Fibroblast of pulmonary artery (primary cell): ENCODE data around the gene MGLL.

ENCODE experiments used
- DNase-seq: peaks from one replicate; pipeline ENCODE4 v3.0.0-alpha.2; 2010; ENCODE audit warnings: low read depth
- H3K4me3 ChIP-seq: replicated peaks from 2 replicates; pipeline ENCODE4 v1.5.1; 2011; ENCODE audit warnings: low read depth, mild to moderate bottlenecking, control low read depth, low read length, moderate library complexity
- TF ChIP-seq, protein P1 (sequence below): IDR thresholded peaks from 2 replicates; pipeline ENCODE4 v1.5.1; 2011; ENCODE audit warnings: mild to moderate bottlenecking, control low read depth, low read length, inconsistent platforms; ENCODE audit errors: missing control alignments

Gene MGLL

DNA sequence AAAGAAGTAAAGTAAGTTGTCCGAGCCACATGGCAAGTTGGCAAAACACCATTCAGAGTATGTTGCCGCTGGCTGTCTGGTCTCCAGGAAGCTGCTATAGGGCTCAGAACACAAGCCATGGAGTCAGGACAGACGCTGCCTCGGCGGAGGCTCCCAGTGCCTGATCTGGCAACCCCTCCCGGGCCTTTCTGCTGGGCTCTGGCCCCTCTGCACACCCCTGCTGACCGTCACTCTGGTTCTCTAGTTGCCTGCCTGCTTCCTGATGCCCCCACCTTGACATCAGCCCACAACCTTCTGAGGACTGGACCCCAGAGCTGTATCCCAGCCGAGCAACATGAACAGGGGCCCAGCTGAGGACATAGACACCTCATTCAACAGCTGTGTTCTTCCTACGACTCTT is 39.1 kb downstream of the MGLL start:
- TF ChIP-seq, protein P1, sequence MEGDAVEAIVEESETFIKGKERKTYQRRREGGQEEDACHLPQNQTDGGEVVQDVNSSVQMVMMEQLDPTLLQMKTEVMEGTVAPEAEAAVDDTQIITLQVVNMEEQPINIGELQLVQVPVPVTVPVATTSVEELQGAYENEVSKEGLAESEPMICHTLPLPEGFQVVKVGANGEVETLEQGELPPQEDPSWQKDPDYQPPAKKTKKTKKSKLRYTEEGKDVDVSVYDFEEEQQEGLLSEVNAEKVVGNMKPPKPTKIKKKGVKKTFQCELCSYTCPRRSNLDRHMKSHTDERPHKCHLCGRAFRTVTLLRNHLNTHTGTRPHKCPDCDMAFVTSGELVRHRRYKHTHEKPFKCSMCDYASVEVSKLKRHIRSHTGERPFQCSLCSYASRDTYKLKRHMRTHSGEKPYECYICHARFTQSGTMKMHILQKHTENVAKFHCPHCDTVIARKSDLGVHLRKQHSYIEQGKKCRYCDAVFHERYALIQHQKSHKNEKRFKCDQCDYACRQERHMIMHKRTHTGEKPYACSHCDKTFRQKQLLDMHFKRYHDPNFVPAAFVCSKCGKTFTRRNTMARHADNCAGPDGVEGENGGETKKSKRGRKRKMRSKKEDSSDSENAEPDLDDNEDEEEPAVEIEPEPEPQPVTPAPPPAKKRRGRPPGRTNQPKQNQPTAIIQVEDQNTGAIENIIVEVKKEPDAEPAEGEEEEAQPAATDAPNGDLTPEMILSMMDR: no peak
- no peak for DNase-seq
- H3K4me3 ChIP-seq: no peak overlapping the region

DNA sequence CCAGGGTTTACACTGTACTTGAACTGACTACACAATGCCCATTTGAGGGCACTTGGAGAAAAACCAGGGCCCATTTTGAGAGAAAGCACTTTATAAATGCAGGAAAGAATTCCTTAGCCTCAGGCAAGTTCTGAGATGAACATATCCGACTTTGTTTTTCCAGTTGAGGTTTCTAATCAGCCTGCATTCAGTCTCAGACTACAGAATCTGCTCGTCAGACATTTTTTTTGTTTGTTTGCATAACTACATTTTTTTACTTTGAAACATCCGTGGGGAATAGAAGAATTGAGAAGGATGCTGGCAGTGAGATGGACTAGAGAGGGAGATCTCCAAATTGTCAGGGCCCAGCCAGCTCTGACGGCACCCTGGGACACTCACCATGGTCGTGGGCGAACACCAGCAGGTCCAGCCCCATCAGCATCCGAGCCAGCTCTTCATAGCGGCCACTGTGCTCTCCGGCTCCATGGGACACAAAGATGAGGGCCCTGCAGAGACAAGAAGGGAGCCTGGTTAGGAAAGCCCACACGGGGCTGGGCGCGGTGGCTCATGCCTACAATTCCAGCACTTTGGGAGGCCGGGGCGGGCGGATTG is 40.8 kb downstream of the MGLL start:
- H3K4me3 ChIP-seq: no peak overlapping the region
- TF ChIP-seq, protein P1: no peak
- DNase-seq: peak; percentile 49

DNA sequence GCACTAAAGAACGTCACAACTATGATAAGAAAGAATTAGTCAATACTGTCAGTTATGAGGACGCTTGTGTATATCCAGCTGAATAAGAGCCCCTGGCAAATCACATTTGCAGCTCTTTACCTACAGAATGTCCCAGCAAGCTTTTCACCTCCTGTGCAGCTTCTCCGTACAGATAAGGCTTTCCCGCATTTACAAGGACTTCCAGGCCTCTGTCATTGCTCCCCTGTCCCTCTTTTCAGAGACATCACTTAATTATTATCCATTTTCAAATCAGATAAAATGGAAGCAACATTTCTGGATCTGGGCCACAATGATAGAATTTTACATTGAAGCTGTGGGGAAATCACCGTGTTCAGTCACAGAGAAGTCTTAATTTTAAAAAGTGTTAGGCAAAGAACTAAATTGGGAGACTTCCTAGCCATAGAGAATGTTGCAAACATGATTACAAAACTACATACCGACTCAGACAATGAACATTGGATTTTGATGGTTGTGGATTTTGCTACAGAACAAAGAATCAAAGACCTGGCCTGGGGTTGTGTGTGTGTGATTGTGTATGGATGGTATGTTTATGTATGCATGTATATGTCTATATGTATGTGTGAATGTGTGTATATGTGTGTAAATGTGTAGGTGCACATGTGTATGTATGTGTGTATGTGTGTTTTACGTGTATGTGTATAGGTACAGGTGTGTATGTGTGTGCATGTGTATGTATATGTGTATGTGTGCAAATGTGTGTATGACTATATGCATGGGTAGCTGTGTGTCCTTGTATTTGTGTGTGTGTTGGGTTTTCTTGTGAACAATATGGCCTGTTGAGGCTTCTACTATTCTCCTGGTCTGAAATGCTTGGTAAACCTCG is 41.5 kb downstream of the MGLL start:
- DNase-seq: no peak
- TF ChIP-seq, protein P1: no peak
- no peak overlapping the region for H3K4me3 ChIP-seq

DNA sequence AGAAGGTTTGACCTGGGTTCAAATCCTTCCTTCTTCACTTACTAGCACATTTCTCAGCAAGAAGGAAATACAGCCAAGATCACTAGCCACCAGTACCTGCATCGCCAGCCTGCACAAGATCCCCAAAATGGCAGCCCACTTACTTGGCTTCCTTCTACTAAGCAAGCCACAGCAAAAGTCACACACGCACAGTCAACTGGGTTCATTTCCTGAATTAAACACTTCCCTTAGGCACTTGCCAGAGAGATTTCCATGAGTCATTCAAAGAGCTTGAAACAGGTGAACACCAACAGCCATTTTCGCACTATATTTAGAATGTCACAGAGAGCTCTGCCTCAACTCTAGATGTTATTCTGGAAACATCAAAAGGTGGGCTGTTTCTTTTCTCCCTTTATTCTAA is 42.6 kb downstream of the MGLL start:
- DNase-seq: no peak
- TF ChIP-seq, protein P1: no peak
- no peak overlapping the region for H3K4me3 ChIP-seq

DNA sequence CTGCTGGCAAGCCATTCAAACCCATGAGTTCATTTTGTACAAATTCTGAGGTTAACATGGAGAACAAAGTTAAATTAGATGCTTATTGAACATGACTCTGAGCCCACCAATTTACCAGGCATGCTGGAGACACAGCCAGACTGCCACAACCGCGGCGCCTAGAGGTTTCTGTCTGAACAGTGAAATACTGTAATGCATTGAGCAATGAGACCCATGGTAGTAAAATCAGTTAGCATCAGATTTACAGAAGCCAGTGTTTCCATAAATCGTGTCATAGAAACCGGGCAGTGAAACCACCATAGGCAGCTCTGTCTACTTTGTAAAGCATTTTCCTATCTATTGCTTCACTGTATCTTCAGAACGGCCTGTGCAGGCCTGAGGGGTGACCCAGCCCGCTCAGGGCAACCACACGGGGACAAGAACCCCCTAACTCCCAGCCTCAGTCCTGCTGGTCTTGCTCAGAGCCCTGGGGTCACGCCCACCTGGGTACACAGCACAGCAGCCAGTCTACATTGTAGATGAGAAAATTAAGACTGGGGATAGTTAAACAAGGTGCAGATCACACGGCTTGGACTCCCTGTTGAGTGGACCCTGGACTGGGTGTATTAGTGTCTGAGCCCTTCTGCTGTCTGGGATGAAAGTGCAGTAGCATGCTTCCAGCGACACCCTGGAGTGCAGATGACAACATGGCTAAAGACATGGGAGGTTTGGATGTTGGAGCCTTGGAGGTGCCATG is 44.2 kb downstream of the MGLL start:
- no peak overlapping the region for H3K4me3 ChIP-seq
- DNase-seq: no peak
- TF ChIP-seq, protein P1: no peak

DNA sequence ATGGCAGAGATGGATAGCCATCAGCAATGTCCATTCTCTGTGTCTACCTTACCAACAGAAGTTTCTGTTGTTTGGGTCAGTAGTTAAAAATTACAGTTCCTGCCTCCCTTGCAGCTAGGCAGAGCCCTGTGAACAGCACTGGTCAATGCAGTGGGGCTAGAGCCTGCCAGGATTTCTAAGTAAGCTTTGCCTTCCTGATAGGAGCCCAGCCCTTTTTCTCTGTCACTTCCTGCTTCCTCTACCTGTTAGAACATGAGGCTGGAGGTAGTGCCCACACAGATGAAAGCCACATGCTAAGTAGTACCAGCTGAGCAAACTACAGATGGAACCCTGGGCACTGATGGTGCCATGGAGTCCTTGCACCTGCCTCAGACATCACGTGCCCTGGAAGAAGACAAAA is 45.0 kb downstream of the MGLL start:
- TF ChIP-seq, protein P1: no peak
- H3K4me3 ChIP-seq: no peak overlapping the region
- DNase-seq: no peak
